Progenitor cell of endocrine pancreas (in vitro differentiated cells): ENCODE results near the gene MACF1. TPM values are rescaled to one million over a fixed set of nuclear protein-coding genes. Genes with fewer than 3 reads are reported as not detected.

Experiments
- DNase-seq: peaks from one replicate; pipeline ENCODE4 v3.0.0; 2021; ENCODE audit warnings: low spot score; ENCODE audit not compliant: unreplicated experiment
- H3K27ac Mint-ChIP-seq: 2 replicates; pipeline ENCODE4 v1.8.0; 2021; ENCODE audit warnings: mild to moderate bottlenecking, moderate library complexity, mixed read lengths
- H3K27me3 Mint-ChIP-seq: 2 replicates; pipeline ENCODE4 v1.8.0; 2021; ENCODE audit warnings: mixed read lengths
- H3K36me3 Mint-ChIP-seq: 2 replicates; pipeline ENCODE4 v1.8.0; 2022; ENCODE audit warnings: mixed read lengths; ENCODE audit not compliant: insufficient read depth
- H3K4me1 Mint-ChIP-seq: 2 replicates; pipeline ENCODE4 v1.8.0; 2021; ENCODE audit warnings: low read depth, mixed read lengths
- H3K4me3 Mint-ChIP-seq: 2 replicates; pipeline ENCODE4 v1.8.0; 2021; ENCODE audit warnings: low read depth, mild to moderate bottlenecking, moderate library complexity, mixed read lengths
- H3K9me3 Mint-ChIP-seq: 2 replicates; pipeline ENCODE4 v1.8.0; 2021; ENCODE audit warnings: low read depth, mixed read lengths
- CTCF ChIP-seq: fragments of 200-600 bp; sonication (generic); IDR thresholded peaks from one replicate; pipeline ENCODE4 v1.5.0; 2021; ENCODE audit warnings: antibody characterized with exemption, mild to moderate bottlenecking; ENCODE audit not compliant: unreplicated experiment
- total RNA-seq: library from RNA; stranded (reverse); gene quantifications from 2 replicates; pipeline ENCODE4 v1.2.1, GENCODE V29; 2021

MACF1 gene
- total RNA-seq, 1 donor from 2014 or later, result 241 TPM

GRCh38 chr1:39332291-39332690 is 127.8 kb downstream of the MACF1 start:
- Mint-ChIP-seq H3K9me3 (no peaks in the 10 kb centered on the region), H3K36me3 (peaks cover 7% of the 10 kb centered on the region), H3K27me3 (no peaks in the 10 kb centered on the region), H3K4me3 (no peak overlapping the region), H3K27ac (no peak overlapping the region), H3K4me1 (no peaks in the 10 kb centered on the region)
- no peak for TF ChIP-seq CTCF
- DNase-seq, result no peak

- TF ChIP-seq CTCF, result no peak
- H3K9me3 Mint-ChIP-seq, result no peaks in the 10 kb centered on the region
- H3K27me3 Mint-ChIP-seq, result no peaks in the 10 kb centered on the region
- no peak overlapping the region for H3K27ac Mint-ChIP-seq
- H3K36me3 Mint-ChIP-seq, result peaks cover 6% of the 10 kb centered on the region
- no peak overlapping the region for H3K4me3 Mint-ChIP-seq
- no peaks in the 10 kb centered on the region for H3K4me1 Mint-ChIP-seq
- no peak for DNase-seq
Measured at GRCh38 chr1:39332828-39333227, 128.3 kb downstream of the MACF1 start.

GRCh38 chr1:39333296-39333695 is 128.8 kb downstream of the MACF1 start:
- Mint-ChIP-seq H3K9me3 (no peaks in the 10 kb centered on the region), H3K4me1 (no peaks in the 10 kb centered on the region), H3K36me3 (peaks cover 8% of the 10 kb centered on the region), H3K27ac (no peak overlapping the region), H3K27me3 (no peaks in the 10 kb centered on the region), H3K4me3 (no peak overlapping the region)
- no peak for TF ChIP-seq CTCF
- no peak for DNase-seq

- peaks cover 12% of the 10 kb centered on the region for H3K36me3 Mint-ChIP-seq
- H3K27ac Mint-ChIP-seq, result no peak overlapping the region
- TF ChIP-seq CTCF, result no peak
- no peaks in the 10 kb centered on the region for H3K4me1 Mint-ChIP-seq
- DNase-seq, result no peak
- H3K9me3 Mint-ChIP-seq, result no peaks in the 10 kb centered on the region
- H3K4me3 Mint-ChIP-seq, result no peak overlapping the region
- H3K27me3 Mint-ChIP-seq, result no peaks in the 10 kb centered on the region
Measured at GRCh38 chr1:39335216-39335615, 130.7 kb downstream of the MACF1 start.

- H3K27me3 Mint-ChIP-seq, result no peaks in the 10 kb centered on the region
- H3K9me3 Mint-ChIP-seq, result no peaks in the 10 kb centered on the region
- TF ChIP-seq CTCF, result no peak
- H3K36me3 Mint-ChIP-seq, result peaks cover 18% of the 10 kb centered on the region
- no peak for DNase-seq
- H3K27ac Mint-ChIP-seq, result peak overlapping the region; percentile 60
- H3K4me1 Mint-ChIP-seq, result no peaks in the 10 kb centered on the region
- H3K4me3 Mint-ChIP-seq, result no peak overlapping the region
Measured at GRCh38 chr1:39337067-39337466, 132.6 kb downstream of the MACF1 start.
